MCF 10A (cell line): ENCODE data around the gene HSD17B13. TPM values are rescaled to one million over a fixed set of nuclear protein-coding genes. Genes with fewer than 3 reads are reported as not detected.

Experiments
- Bru-seq: library from RNA; stranded (reverse); fragments of 400-500 nt; gene quantifications from one replicate; lab custom pipeline; 2021; lab: Mats Ljungman, UMichigan
- BruChase-seq, 2 experiments: library from RNA; stranded (reverse); fragments of 400-500 nt; gene quantifications; one replicate each; lab custom pipeline; 2021; lab: Mats Ljungman, UMichigan
- BruUV-seq: library from RNA; stranded (reverse); fragments of 400-500 nt; replicated peaks from 2 replicates; lab custom pipeline; 2021; lab: Mats Ljungman, UMichigan
- CTCF ChIA-PET: fragments of 300-600 bp; sonication (Branson Sonifier 250); formaldehyde crosslinking; extraction: SDS; loops from one replicate; lab custom pipeline; 2021; ENCODE audit warnings: antibody characterized with exemption, inconsistent platforms; lab: Yijun Ruan, JAX
- POLR2A ChIA-PET: fragments of 300-600, 350-650 bp; sonication (Branson Sonifier 250); formaldehyde crosslinking; extraction: SDS; loops from one replicate; lab custom pipeline; 2020; ENCODE audit warnings: antibody characterized with exemption, inconsistent platforms; lab: Yijun Ruan, JAX
- DNase-seq: peaks from one replicate; pipeline ENCODE4 v3.0.0-alpha.2; 2018; ENCODE audit not compliant: unreplicated experiment
- H3K27ac Mint-ChIP-seq: one replicate; pipeline ENCODE4 v1.8.0; 2022; ENCODE audit warnings: mild to moderate bottlenecking, low read depth, mixed read lengths; ENCODE audit not compliant: unreplicated experiment
- H3K27me3 Mint-ChIP-seq: one replicate; pipeline ENCODE4 v1.8.0; 2022; ENCODE audit warnings: mixed read lengths; ENCODE audit not compliant: insufficient read depth, unreplicated experiment
- H3K36me3 Mint-ChIP-seq: one replicate; pipeline ENCODE4 v1.8.0; 2022; ENCODE audit warnings: mild to moderate bottlenecking, moderate library complexity, mixed read lengths; ENCODE audit not compliant: insufficient read depth, unreplicated experiment
- H3K4me1 Mint-ChIP-seq: one replicate; pipeline ENCODE4 v1.8.0; 2022; ENCODE audit warnings: mixed read lengths; ENCODE audit not compliant: insufficient read depth, unreplicated experiment
- H3K4me3 Mint-ChIP-seq: one replicate; pipeline ENCODE4 v1.8.0; 2022; ENCODE audit warnings: mild to moderate bottlenecking, moderate library complexity, mixed read lengths; ENCODE audit not compliant: unreplicated experiment
- H3K9me3 Mint-ChIP-seq: one replicate; pipeline ENCODE4 v1.8.0; 2022; ENCODE audit warnings: mixed read lengths; ENCODE audit not compliant: unreplicated experiment
- CTCF ChIP-seq: fragments of 200-600 bp; IDR thresholded peaks from one replicate; pipeline ENCODE4 v1.8.0; 2022; ENCODE audit warnings: antibody characterized with exemption, mild to moderate bottlenecking; ENCODE audit not compliant: unreplicated experiment
- intact Hi-C: fragments of 100-400 bp; cut with micrococcal nuclease; formaldehyde crosslinking; loops from 2 replicates; pipeline ENCODE4 v1.14.1; 2022
- long read RNA-seq: library from polyadenylated mRNA; stranded (forward); transcript quantifications from one replicate; pipeline ENCODE4 v2.0.0, GENCODE V29; 2022
- total RNA-seq: library from RNA; stranded (reverse); gene quantifications from 2 replicates; pipeline ENCODE4 v1.2.3, GENCODE V29; 2022

HSD17B13 gene
- total RNA-seq (not detected in 2 replicates), Bru-seq, nascent RNA (percentile 20 among the genes with signal in this experiment), BruChase-seq, experiment 1, labeled RNA remaining after a 6-hour chase (percentile 12 among the genes with signal in this experiment), BruChase-seq, experiment 2, labeled RNA remaining after a 2-hour chase (percentile 23 among the genes with signal in this experiment)
- long read RNA-seq: 0 reads

- BruUV-seq: no TSS peak
- TF ChIP-seq CTCF: no peak
- Mint-ChIP-seq H3K27ac (no peak within 1 kb of the TSS), H3K27me3 (no peaks in the 10 kb centered on the region), H3K4me3 (no peak within 1 kb of the TSS), H3K4me1 (no peaks in the 10 kb centered on the region), H3K9me3 (no peaks in the 10 kb centered on the region), H3K36me3 (no peaks in the 10 kb centered on the region)
- POLR2A ChIA-PET: interaction anchor here (0.6 to 0.7 kb wide), 2 partner anchors 20 to 145 kb away, joined by 3 read pairs; no protein-coding TSS in a partner anchor
- DNase-seq: no peak
- CTCF ChIA-PET: interaction anchor here (0.7 kb wide), 1 partner anchor 157 kb away, joined by 6 read pairs; no protein-coding TSS in a partner anchor
- intact Hi-C loops: no loop called here
Observed at GRCh38 chr4:87322754-87323153, at the start of gene HSD17B13. Gene HSD17B13 (minus strand): TSS chr4:87322882. CDS start chr4:87322841, 41 bp downstream.

GRCh38 chr4:87370068-87370467 is 47.4 kb upstream of the HSD17B13 start:
- Mint-ChIP-seq H3K9me3 (no peaks in the 10 kb centered on the region), H3K36me3 (peaks cover 18% of the 10 kb centered on the region), H3K4me3 (no peak overlapping the region), H3K4me1 (no peaks in the 10 kb centered on the region), H3K27me3 (no peaks in the 10 kb centered on the region), H3K27ac (peak overlapping the region; percentile 49)
- intact Hi-C loops: no loop called here
- no peak for DNase-seq
- no peak for TF ChIP-seq CTCF
- BruUV-seq: no TSS peak
- CTCF ChIA-PET: interaction anchor here (0.6 to 0.7 kb wide), 4 partner anchors 97 to 1055 kb away, joined by 3 to 4 read pairs (median 3); no protein-coding TSS in a partner anchor
- POLR2A ChIA-PET: interaction anchor here (1.1 kb wide), 1 partner anchor 28 kb away, joined by 3 read pairs; no protein-coding TSS in a partner anchor

GRCh38 chr4:87366521-87367162 is 44.0 kb upstream of the HSD17B13 start:
- Mint-ChIP-seq H3K4me3 (no peak overlapping the region), H3K27ac (no peak overlapping the region), H3K4me1 (no peaks in the 10 kb centered on the region), H3K36me3 (peaks cover 33% of the 10 kb centered on the region), H3K27me3 (no peaks in the 10 kb centered on the region), H3K9me3 (no peaks in the 10 kb centered on the region)
- no peak for DNase-seq
- BruUV-seq: no TSS peak
- ChIA-PET POLR2A (interaction anchor here (0.6 kb wide), 1 partner anchor 165 kb away, joined by 3 read pairs; no protein-coding TSS in a partner anchor), CTCF (no interaction called here)
- no peak for TF ChIP-seq CTCF
- intact Hi-C loops: no loop called here

GRCh38 chr4:87365348-87365747 is 42.7 kb upstream of the HSD17B13 start:
- no peaks in the 10 kb centered on the region for H3K27me3 Mint-ChIP-seq
- H3K27ac Mint-ChIP-seq: no peak overlapping the region
- H3K36me3 Mint-ChIP-seq: peaks cover 26% of the 10 kb centered on the region
- ChIA-PET CTCF (interaction anchor here (0.6 to 1.5 kb wide), 4 partner anchors 11 to 408 kb away, joined by 3 to 6 read pairs (median 4); no protein-coding TSS in a partner anchor), POLR2A (interaction anchor here (0.7 kb wide), 1 partner anchor 11 kb away, joined by 3 read pairs; no protein-coding TSS in a partner anchor)
- no peak for TF ChIP-seq CTCF
- H3K4me1 Mint-ChIP-seq: no peaks in the 10 kb centered on the region
- no peak for DNase-seq
- no peak overlapping the region for H3K4me3 Mint-ChIP-seq
- H3K9me3 Mint-ChIP-seq: no peaks in the 10 kb centered on the region
- BruUV-seq: no TSS peak
- intact Hi-C loops: no loop called here
